GOT3 (cell line): ENCODE measurements around the gene ARHGAP23.
"Not testable (repeated sequence)": the region's sequence is repeated elsewhere in the genome, so short reads cannot be mapped to it uniquely, and the experiment has no call there.

Experiments
- DNase-seq: peaks from one replicate; lab custom pipeline; 2025; ENCODE audit warnings: mixed read lengths; lab: John Stamatoyannopoulos, UW

The ARHGAP23 gene

DNA sequence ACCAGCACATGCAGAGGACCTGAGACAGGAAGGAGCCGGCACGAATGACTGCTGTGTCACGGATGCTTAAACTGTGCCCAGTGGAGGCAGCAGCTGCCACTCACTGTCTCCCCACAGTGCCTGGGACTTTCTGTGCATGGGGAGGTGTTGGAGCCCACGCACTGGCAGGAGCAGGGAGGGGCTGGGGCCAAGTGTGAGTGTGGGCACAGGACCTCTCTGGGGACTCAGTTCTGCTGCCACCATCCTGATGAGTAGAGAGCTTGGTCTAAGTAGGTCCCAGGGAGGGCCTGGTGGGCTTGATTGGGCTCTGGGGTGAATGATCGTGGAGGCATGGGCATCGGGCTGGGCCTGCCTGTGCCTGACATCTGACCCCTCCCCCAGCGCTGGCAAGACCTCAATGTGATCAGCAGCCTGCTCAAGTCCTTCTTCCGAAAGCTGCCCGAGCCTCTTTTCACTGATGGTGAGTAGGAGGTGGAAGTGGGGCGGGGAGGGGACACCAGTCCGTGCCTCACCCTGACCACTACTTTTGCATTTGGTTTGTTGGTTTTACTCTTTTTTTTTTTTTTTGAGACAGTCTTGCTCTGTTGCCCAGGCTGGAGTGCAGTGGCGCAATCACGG, 57.5 kb downstream of the ARHGAP23 start:
- DNase-seq, result not testable (repeated sequence)

DNA sequence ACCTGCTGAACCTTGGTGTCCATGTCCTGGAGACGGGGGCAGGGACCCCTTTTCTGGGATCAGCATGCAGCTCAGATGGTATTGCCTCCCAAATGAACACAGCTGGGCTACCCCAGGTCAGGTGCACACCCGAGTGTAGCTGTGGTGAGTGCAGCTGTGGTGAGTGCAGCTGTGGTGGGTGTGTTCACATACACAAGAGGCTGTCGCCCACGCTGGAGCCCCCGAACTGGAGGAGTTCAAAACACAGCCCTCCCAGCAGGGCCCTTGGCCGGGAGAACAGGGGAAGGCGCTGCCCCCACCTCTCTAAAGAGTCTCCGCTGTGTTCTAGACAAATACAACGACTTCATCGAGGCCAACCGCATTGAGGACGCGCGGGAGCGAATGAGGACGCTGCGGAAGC, 61.5 kb downstream of the ARHGAP23 start:
- not testable (repeated sequence) for DNase-seq

DNA sequence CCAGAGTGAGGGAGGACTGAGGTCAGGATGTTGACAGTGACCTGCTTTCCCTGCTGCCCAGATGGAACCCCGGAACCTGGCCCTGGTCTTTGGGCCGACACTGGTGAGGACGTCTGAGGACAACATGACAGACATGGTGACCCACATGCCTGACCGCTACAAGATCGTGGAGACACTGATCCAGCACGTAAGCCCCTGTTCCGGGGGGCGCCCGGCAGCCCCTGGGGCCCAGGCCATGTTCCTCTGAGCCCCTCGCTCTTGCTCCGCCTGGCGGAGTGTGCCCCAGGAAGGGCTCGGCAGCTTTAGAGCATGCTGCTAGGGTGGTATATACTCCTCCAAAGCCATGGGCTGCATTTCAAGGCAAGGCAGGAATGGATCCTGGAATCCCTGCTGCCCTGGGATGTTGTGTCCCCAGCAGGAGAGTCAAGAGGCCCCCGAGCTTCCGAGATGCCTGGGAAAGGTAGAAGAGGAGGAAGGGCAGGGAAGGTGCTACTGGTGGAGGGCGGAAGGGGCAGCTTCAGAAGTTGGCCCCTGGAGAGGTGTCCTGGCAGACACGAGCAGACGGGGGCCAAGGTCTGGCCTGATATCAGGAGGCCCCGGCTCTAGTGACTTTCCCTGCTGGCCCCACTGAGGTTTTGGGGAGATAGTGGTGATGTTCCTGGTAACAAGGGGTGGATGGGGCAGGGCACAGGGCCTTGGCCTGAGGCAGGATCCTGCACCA, 63.2 kb downstream of the ARHGAP23 start:
- not testable (repeated sequence) for DNase-seq

DNA sequence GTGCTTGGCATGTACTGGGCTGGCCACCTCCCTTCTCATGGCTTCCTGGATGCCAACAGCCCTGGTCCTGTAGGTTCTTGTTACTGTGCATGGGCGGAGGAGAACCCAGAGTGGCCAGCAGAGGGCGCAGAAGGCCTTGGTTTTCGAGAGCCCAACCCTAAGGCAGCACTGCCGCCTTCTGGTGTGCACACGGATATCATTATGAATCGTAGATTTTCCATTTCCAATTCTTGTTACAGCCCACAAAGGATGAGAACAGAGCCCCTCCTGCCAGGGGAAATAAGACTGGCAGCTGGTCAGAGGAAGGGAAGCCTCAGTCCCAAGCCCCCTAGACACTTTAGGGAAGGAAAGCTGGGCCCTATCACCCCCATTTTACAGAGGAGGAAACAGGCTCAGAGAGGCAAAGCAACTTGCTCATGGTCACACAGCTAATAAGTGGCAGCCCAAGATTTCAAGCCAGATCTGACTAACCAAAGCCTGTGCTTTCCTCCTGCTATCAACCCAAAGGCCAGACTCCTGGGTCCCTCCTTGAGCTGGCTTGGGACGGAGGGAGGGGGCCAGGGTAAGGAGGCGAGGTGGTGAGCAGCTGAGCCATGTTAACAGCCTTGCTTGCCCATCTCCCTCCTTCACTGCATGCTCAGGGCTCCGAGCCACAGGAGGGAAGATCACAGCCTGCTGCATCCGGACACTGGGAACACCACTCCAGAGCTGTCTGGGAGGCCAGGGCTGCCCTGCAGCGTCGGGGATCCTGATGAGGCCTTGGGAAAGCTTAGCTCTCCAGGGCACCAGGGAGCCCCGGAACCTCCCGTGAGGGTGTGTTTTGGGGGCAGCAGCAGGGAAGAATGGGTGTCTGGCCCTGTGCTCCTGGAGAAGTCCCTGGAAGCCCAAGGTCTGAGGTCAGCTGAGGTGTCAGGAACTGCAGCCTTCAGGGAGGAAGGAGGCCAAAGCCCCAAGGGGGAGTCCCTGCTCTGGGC, 64.1 kb downstream of the ARHGAP23 start:
- peak; percentile 64 for DNase-seq

DNA sequence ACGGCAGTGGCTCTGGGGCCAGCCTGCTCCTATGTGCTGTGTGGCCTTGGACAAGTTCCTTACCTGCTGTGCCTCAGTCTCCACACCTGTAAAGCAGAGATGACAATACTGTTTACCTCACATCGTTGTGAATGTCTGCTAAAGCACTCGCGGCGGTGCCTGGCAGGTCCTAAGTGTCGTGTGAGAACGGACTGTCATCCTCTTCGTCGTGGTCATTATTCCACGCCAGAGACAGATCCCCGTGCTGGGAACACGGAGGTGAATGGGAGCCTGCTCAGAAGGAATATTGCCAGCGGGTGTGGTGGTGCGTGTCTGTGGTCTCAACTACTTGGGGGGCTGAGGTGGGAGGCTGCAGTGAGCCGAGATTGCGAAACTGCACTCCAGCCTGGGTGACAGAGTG, 65.9 kb downstream of the ARHGAP23 start:
- DNase-seq, result not testable (repeated sequence)

DNA sequence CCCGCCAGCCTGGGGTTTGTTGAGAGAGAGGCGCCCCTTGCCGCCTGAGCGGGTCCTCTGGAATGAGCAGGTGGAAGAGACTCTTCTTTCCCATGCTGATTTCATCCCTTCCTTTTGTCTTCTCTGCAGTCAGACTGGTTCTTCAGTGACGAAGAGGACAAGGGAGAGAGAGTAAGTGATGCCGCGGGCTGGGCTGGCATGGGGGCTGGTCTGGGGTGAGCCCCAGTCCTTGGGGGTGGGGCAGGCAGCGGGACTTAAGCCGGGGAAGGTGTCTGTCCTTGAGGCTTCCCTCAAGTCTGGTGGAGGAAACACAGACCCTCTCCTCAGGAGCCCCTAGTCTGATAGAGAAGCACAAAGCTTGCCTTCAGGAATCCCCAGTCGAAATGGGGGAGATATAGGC, 69.4 kb downstream of the ARHGAP23 start:
- not testable (repeated sequence) for DNase-seq

DNA sequence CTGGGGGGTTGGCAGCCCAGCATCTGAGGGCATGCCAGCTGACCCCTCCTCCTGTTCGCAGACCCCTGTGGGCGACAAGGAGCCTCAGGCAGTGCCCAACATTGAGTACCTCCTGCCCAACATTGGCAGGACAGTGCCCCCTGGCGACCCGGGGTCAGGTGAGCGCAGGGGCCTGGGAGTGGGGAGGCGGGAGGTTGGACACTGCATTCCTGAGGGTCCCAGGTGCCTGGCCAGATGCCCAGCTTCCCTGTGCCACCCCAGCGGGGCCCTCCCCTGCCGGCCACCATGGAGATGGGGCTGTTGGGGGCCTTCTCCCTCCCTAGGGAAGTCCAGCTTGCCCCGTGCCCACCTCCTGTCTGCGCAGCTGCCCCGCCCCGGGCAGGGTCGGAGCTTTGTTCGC, 70.1 kb downstream of the ARHGAP23 start:
- no peak for DNase-seq

DNA sequence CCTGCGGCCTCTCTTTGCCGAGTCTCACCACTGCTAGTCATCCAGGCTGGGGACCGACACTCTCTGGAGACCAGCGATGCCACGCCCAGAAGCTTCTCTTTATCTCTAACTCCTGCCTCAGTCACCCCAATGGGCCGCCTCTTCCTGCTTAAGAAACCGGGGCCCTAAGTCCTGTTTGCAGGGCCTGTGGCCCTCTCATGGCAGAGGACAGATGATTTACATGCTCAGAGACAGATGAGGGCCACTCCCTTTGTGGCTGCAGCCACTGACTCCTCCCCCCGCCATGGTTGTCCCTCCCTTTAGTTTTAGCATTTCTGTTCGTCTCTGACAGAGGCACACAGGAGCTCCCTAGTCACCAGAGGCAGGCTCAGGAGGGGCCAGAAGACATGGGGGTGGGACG, 71.0 kb downstream of the ARHGAP23 start:
- not testable (repeated sequence) for DNase-seq

DNA sequence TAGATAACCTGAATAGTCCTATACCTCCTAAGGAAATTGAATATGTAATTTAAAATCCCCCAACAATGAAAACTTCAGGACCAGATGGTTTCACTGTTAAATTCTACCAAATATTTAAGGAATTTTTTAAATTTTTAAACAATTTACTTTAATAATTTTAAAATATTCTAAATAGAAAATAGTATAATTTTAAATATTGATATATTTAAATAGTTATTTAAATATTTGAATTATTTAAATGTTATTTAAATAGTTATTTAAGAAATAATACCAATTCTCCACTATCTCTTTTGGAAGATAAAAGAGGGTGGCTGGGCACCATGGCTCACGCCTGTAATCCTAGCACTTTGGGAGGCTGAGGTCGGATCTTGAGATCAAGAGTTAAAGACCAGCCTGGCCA, 73.5 kb downstream of the ARHGAP23 start:
- DNase-seq, result not testable (repeated sequence)

DNA sequence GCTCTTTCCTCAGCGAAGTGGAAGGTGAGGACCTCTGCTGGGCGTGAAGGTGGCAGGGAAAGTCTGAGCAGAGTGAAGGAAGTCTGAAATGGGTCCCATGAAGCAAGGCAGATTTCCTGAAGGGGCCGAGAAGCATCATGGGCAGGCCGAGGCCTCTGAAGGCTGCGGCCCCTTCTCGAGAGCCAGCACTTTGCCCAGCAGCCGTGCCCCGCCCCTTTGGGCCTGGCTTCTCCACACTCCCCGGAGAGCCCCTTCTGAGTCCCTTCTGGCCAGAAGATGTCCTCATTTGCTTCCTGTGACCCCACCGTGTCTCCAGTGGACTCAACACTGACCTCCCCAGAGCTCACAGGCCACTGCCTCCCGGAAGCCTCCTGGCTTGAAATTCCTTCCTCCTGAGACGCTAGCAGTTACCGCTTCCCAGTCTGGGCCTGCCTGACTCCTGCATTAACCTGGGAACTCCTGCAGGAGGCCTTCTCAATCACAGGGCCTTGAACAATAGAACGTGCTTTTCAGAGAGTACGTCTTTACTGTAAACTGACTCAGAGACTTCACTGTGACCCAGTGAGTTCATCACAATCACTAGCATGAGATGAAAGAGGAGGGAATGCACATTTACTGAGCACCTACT, 75.1 kb downstream of the ARHGAP23 start:
- DNase-seq, result not testable (repeated sequence)

DNA sequence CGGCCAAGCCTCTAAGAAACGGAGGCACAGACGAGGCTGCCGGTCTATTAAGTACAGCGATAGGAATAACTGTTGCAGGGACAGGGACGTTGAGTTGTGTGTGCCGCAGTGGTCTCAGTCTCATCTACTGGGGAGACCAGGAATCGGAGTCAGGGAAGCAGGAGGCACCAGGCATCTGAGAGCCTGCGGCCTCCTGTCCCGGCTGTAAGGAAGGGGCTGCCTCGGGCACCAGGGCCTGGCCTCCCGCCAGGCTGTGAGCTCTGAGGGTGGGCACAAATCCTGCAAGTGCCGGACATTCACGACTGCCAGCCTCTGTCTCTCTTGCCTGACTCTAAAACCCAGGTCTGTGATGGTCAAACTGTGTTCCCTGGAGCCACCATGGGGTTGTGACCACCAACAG, 76.0 kb downstream of the ARHGAP23 start:
- no peak for DNase-seq

DNA sequence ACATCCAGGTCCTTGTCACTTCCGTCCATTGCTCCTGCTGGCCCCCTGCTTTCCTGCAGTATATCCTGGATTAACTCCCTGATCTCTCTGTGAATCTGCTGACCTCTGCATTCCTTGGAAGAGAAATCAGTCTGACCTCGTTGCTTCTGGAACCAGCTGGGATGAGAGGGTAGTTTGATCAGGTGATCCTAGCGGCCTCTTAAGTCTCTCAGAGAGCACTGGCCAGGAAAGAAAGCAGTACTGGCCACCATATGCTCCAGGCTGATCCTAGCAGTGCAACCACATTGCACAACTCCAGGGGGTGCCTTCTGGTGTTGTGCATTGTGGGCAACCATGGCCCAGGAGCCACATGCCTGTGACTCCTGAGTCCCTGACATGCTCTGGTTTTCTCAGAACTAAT, 79.2 kb downstream of the ARHGAP23 start:
- no peak for DNase-seq

DNA sequence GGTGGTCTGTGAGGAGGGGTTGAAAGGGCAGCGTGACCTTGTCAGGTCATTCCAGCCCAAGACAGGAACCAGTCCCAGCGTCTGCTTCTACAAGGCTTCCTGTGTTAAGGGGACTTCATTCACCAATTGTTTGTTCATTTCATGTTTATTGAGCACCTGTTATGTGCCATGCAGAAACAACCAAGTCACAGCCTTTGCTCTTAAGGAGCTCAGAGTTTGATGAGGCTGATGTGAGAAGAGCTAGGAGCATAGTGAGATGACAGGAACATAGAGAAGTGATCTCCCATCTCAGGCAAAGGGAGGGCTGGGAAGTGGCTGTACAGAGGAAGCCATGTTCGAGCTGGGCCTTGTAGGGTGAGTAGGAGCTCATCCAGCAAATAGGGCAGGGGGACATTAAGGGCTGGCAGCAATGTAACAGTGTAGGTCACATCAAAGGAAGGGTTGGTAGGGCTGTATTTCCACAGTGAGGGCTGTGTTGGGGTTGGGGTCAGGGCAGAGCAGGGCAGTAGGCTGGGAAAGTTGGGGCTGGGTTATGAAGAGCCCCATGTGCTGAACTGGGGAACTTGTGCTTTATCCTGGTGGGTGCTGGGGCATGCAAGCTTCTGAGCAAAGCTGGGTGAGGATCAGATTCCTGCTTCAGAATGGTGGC, 79.8 kb downstream of the ARHGAP23 start:
- DNase-seq, result no peak

DNA sequence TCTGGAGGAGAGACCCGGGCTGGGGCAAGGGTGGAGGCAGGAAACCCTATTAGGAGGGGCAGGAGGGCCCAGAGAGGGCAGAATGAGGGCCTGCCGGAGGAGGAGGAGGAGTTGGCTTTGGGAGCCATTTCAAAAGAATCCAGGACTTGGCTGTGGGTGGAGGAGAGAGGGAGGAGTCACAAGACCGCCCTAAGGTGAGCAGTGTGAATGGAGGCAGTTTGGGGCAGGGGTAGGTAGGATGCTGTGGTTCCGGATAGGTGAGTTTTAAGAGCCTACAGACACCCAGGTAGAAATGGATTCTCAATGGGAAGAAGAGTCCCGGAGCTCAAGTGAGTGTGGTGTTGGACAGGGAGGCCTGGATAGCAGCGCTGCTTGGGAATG, 80.3 kb downstream of the ARHGAP23 start:
- DNase-seq, result no peak

DNA sequence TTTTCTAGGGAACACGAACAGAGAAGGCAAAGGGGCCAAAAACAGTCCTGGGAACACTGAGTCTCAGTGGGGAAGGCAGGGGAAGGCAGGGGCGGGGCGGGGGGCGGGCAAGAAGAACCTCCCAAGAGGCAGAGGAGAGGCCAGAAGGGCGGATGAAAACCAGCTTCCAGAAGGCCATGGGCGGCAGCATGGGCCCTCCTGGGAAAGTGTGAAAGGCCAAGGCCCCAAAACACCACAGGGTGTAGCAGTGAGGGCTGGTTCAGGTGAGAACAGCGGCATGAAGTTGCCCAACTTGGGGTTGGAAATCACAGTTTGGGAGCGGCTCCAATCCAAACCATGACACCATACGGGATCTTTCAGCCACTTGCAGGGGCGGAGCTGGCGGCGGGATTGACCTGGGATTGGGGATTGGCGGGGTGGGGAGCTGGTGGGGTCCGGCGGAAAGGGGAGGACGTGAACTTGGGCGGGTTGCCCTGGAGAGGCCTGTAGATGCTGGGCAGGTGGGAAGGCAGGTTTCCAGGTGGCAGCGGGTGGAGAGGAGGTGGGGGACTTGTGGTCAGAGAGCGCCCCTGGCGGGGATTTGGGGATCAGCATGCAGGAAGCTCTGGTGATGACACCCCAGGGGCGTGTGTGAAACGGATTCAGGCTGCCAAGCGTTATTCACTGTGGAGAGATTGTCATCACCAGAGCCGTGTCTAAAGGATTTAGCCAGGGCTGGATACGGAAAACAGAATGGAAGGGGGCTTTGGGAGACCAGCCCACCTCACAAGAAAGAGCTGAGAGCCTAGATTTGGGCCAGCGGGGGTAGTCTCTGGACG, 80.9 kb downstream of the ARHGAP23 start:
- no peak for DNase-seq

DNA sequence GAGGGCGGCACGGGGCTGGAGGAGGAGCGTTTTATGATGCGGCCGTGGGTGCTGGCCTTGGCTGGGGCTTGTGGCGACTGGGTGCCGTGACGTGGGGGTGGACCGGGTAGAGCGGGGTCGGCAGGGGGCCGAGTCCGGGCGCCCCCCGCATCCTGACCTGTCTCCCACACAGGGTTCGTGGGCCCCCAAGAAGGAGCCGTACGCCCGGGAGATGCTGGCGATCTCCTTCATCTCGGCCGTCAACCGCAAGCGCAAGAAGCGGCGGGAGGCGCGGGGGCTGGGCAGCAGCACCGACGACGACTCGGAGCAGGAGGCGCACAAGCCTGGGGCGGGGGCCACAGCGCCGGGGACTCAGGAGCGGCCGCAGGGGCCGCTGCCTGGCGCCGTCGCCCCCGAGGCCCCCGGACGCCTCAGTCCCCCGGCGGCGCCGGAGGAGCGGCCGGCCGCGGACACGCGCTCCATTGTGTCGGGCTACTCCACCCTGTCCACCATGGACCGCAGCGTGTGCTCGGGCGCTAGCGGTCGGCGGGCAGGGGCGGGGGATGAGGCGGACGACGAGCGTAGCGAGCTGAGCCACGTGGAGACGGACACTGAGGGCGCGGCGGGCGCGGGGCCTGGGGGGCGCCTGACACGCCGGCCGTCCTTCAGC, 81.6 kb downstream of the ARHGAP23 start:
- DNase-seq, result no peak

DNA sequence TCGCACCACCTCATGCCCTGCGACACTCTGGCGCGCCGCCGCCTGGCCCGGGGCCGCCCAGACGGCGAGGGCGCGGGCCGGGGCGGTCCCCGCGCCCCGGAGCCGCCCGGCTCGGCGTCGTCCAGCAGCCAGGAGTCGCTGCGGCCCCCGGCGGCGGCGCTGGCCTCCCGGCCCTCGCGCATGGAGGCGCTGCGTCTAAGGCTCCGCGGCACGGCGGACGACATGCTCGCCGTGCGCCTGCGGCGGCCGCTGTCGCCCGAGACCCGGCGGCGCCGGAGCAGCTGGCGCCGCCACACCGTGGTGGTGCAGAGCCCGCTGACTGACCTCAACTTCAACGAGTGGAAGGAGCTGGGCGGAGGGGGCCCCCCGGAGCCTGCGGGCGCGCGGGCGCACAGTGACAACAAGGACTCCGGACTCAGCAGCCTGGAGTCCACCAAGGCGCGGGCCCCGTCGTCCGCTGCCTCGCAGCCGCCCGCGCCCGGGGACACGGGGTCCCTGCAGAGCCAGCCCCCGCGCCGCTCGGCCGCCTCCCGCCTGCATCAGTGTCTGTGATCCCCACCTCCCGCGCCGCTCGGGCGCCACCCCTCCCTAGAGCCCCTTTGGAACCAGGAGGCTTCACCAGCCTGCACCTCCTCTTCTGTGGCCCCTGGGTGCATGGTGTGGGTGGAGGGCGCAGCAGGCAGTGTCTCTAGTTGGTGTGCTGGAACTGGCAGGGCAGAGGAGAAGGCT, 82.3 kb downstream of the ARHGAP23 start:
- DNase-seq, result no peak

DNA sequence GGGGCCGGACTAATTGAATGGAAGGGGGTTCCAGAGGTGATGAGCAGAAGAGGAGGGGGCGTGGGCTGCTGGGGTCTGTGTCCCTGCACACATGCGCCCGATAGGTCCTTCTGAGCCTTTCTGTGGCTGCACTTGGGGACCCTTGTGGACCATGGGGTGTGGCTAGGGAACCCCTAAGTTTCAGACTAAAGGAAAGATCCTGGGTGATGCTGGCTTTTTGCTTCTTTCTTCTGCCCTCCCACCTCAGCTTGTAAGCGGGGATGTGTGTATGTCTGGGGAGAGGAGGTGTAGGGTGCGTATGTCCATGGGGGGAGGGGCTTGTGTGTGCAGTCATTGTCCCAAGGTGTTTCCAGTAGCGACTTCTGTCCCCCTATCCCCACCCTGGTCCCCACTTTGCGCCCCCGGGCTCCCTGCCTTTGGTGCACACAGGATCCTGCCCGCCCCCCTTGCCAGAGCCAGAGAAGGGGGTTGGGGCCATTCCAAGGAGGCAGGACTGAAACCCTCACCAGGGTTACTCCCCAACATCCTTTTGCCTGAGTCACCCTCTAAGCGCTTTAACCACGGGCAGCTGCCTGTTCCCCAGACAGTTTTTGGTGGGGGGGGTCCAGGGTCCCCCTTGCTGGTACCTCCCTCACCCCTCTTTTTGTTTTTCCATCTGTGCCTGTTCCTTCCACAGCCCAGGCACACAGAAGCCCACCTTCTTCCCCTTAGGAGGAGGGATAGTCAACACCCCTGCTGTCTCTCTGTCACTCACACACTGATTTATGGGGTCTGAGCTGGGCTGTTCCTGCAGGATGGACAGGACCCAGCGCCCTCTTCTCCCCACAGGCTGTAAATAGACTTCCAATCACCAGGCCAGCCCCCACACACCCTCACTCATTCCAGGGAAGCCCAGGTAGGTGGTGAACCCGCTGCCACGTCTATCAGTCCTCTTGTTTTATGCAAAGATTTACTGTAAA, 83.2 kb downstream of the ARHGAP23 start:
- no peak for DNase-seq
